GDM1 (cell line): ENCODE measurements around the gene SERTAD2.

Experiments used
- DNase-seq: peaks from one replicate; lab custom pipeline; 2025; lab: John Stamatoyannopoulos, UW

SERTAD2 gene

DNA sequence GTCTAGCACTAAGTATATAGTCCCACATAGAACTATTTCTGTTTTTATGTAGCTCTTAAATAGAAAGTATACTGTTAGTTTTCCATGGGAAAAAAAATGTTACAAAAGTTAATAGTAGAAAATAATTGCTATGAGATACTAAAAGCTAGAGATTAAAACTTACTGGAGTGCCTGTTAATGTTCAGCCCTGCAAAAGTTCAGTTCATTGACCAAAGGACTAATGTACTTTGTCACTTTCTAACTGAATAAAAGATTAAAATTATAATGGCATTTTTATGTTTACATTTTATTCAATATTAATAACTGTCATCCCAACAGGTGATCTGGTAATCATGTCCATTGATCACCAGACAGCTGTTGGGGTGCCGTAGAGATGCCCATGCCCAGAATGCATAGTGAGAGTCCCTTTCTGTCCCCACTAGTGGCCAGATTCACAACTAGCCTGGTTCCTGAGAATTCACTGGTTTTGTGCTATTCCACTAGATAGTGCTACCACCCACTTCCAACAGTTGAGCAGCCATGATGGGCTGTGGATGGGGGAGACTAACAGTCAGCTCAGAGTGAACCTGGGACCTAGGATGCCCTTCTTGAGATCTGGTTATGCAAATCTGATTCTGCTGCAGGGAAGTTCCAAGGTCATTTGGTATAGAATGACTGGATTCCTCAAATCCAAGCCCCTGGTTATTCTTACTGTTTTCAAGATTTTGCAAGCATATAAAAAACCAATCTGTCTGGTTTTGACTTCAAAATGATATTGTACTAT, 71.8 kb downstream of the SERTAD2 start:
- DNase-seq, result no peak
